Measurements from ENCODE around the gene COPG2. TPM values are rescaled to one million over a fixed set of nuclear protein-coding genes. Genes with fewer than 3 reads are reported as not detected.

COPG2 gene
- total RNA-seq, 1 experiment from 2014 or later, result 17.6 TPM

- CTCF ChIA-PET, result no interaction called here
Measured at GRCh38 chr7:130566898-130567280, 101.7 kb downstream of the COPG2 start.

GRCh38 chr7:130566168-130566897 lies 102.2 kb downstream of the COPG2 start:
- Histone ChIP-seq H3K4me3 (ENCODE audit: low read depth, low read length, poor library complexity, severe bottlenecking) (no peak overlapping the region), H3K27me3 (replicated peaks; ENCODE audit: insufficient read depth, low read depth, low read length, poor library complexity) (no peaks in the 10 kb centered on the region), H3K27ac (ENCODE audit: low read depth, low read length, poor library complexity, severe bottlenecking) (no peak overlapping the region), H3K36me3 (ENCODE audit: insufficient read depth, low read length, poor library complexity, severe bottlenecking) (no peaks in the 10 kb centered on the region), H3K9me3 (ENCODE audit: low read depth, low read length, poor library complexity, severe bottlenecking) (peaks cover 10% of the 10 kb centered on the region), H3K4me1 (ENCODE audit: insufficient read depth, low read length, poor library complexity, severe bottlenecking) (no peaks in the 10 kb centered on the region)
- POLR2A ChIA-PET (ENCODE audit: low non-redundant PET), result no interaction called here
- TF ChIP-seq CTCF (conservative IDR thresholded peaks at IDR 0.05; ENCODE audit: low read depth, low read length), result no peak
- TF ChIP-seq EZH2 (IDR thresholded peaks at IDR 0.05; ENCODE audit: borderline replicate concordance, low read depth, low read length, poor library complexity, severe bottlenecking), result no peak
- no peak for DNase-seq (ENCODE audit: low spot score)
- BruUV-seq (replicated peaks), result no TSS peak
- CTCF ChIA-PET, result no interaction called here
- intact Hi-C loops (cut with micrococcal nuclease; ENCODE audit: unreplicated experiment), result no loop called here

More at GRCh38 chr7:130566898-130567280, 101.7 kb downstream of the COPG2 start:
- DNase-seq (ENCODE audit: low spot score), result no peak
- BruUV-seq (replicated peaks), result no TSS peak
- no peaks in the 10 kb centered on the region for H3K36me3 ChIP-seq (ENCODE audit: insufficient read depth, low read length, poor library complexity, severe bottlenecking)
- no peaks in the 10 kb centered on the region for H3K27me3 ChIP-seq (replicated peaks; ENCODE audit: insufficient read depth, low read depth, low read length, poor library complexity)
- POLR2A ChIA-PET (ENCODE audit: low non-redundant PET), result no interaction called here
- H3K4me3 ChIP-seq (ENCODE audit: low read depth, low read length, poor library complexity, severe bottlenecking), result no peak overlapping the region
- no peak overlapping the region for H3K27ac ChIP-seq (ENCODE audit: low read depth, low read length, poor library complexity, severe bottlenecking)
- no peaks in the 10 kb centered on the region for H3K4me1 ChIP-seq (ENCODE audit: insufficient read depth, low read length, poor library complexity, severe bottlenecking)
- H3K9me3 ChIP-seq (ENCODE audit: low read depth, low read length, poor library complexity, severe bottlenecking), result peaks cover 10% of the 10 kb centered on the region
- no peak for TF ChIP-seq CTCF (conservative IDR thresholded peaks at IDR 0.05; ENCODE audit: low read depth, low read length)
- TF ChIP-seq EZH2 (IDR thresholded peaks at IDR 0.05; ENCODE audit: borderline replicate concordance, low read depth, low read length, poor library complexity, severe bottlenecking), result no peak
- intact Hi-C loops (cut with micrococcal nuclease; ENCODE audit: unreplicated experiment), result no loop called here

- Histone ChIP-seq H3K4me1 (ENCODE audit: insufficient read depth, low read length, poor library complexity, severe bottlenecking) (no peaks in the 10 kb centered on the region), H3K27me3 (replicated peaks; ENCODE audit: insufficient read depth, low read depth, low read length, poor library complexity) (no peaks in the 10 kb centered on the region), H3K27ac (ENCODE audit: low read depth, low read length, poor library complexity, severe bottlenecking) (no peak overlapping the region), H3K9me3 (ENCODE audit: low read depth, low read length, poor library complexity, severe bottlenecking) (peaks cover 10% of the 10 kb centered on the region), H3K4me3 (ENCODE audit: low read depth, low read length, poor library complexity, severe bottlenecking) (no peak overlapping the region), H3K36me3 (ENCODE audit: insufficient read depth, low read length, poor library complexity, severe bottlenecking) (no peaks in the 10 kb centered on the region)
- intact Hi-C loops (cut with micrococcal nuclease; ENCODE audit: unreplicated experiment), result no loop called here
- DNase-seq (ENCODE audit: low spot score), result peak; percentile 26
- CTCF ChIA-PET, result no interaction called here
- POLR2A ChIA-PET (ENCODE audit: low non-redundant PET), result no interaction called here
- TF ChIP-seq EZH2 (IDR thresholded peaks at IDR 0.05; ENCODE audit: borderline replicate concordance, low read depth, low read length, poor library complexity, severe bottlenecking) (no peak), CTCF (conservative IDR thresholded peaks at IDR 0.05; ENCODE audit: low read depth, low read length) (peak; percentile 40; the same call in 1 of the 2 replicates)
- BruUV-seq (replicated peaks), result no TSS peak
Measured at GRCh38 chr7:130560972-130561371, 107.6 kb downstream of the COPG2 start.
